ENCODE measurements around the gene ZBTB47. TPM values are rescaled to one million over a fixed set of nuclear protein-coding genes. Genes with fewer than 3 reads are reported as not detected.
A peak's percentile ranks its signal among the peaks of the same experiment; 100 is the strongest.

ZBTB47 gene
- total RNA-seq, 2 experiments from 2014 or later: 0.43 to 0.45 TPM

DNA sequence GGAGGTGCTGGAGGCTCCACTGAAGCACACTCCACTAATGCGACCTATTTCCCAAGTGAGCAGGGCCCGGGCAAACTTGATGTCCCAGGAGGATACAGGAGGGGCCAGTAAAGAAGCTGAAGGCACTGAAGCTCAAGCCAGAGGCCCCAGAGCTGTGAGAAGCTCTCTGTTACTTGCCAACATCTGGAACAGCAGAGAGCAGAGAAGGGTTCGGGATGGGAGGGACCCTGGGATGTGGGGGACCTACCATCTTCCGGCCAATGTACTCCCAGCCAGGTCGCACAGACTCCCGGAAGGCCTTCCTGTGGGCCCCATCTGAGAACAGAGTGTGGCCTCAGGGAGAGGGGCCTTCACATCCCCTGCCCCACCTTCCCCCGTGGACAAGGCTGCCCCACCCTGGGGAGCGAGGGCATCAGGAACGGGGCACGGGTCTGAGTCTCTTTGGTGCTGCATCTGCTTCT lies 46.0 kb downstream of the ZBTB47 start:
- Mint-ChIP-seq H3K9me3 (no peaks in the 10 kb centered on the region), H3K4me1 (ENCODE audit: low read depth) (peaks cover 2% of the 10 kb centered on the region), H3K27me3 (peaks cover 2% of the 10 kb centered on the region), H3K4me3 (no peak overlapping the region), H3K27ac (no peak overlapping the region), H3K36me3 (ENCODE audit: low read depth) (no peaks in the 10 kb centered on the region)
- DNase-seq (no peak), ATAC-seq (no peak)
- CTCF ChIA-PET: no interaction called here
- POLR2A ChIA-PET: interaction anchor here (1.4 kb wide), 1 partner anchor 12 kb away, joined by 3 read pairs; no protein-coding TSS in a partner anchor
- intact Hi-C loops (cut with micrococcal nuclease): no loop called here
- TF ChIP-seq, protein P1, sequence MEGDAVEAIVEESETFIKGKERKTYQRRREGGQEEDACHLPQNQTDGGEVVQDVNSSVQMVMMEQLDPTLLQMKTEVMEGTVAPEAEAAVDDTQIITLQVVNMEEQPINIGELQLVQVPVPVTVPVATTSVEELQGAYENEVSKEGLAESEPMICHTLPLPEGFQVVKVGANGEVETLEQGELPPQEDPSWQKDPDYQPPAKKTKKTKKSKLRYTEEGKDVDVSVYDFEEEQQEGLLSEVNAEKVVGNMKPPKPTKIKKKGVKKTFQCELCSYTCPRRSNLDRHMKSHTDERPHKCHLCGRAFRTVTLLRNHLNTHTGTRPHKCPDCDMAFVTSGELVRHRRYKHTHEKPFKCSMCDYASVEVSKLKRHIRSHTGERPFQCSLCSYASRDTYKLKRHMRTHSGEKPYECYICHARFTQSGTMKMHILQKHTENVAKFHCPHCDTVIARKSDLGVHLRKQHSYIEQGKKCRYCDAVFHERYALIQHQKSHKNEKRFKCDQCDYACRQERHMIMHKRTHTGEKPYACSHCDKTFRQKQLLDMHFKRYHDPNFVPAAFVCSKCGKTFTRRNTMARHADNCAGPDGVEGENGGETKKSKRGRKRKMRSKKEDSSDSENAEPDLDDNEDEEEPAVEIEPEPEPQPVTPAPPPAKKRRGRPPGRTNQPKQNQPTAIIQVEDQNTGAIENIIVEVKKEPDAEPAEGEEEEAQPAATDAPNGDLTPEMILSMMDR (IDR thresholded peaks at IDR 0.05): no peak

DNA sequence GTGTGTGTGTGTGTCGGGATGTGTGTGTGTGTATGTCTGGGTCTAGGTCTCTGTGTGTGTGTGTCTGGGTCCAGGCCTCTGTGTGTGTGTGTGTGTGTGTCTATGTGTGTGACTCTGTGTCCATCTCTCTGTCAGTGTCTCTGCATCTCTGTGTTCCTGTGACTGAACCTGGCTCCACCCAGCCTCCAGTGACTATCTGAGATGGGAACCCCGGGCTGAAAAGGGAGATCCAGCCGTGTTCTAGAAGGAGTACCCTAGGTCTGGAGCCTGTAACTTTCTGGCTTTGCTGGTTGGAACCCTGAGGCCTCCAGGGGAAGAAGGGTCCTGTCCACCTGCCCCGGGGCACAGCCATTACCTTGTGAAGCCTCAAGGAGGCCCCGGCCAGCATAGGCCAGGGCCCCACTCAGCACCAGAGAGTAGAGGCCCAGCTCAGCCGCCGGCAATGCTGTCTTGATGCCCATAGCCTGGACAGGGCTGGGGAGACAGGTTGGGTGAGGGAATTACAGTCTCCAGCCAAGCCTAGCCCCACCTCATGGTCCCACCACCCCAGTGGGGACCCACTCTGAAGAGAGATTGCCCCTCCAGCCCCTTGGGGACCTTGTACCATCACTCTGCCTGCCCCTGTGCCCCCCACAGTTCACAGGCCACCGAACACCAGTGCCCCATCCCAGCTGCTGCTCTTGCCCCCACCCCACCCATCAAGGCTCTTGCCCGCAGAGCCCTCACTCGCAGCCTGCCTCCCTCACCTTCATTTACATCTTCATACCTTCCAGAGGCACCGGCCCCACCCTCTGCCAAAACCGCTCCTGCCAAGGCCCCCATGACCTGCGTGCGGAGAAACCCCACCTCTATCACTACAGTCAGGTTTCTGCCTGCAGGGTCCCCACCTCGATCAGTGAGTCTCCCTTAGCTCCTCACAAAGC lies 47.1 kb downstream of the ZBTB47 start:
- peaks cover 2% of the 10 kb centered on the region for H3K4me1 Mint-ChIP-seq (ENCODE audit: low read depth)
- ChIA-PET POLR2A (no interaction called here), CTCF (no interaction called here)
- DNase-seq (no peak), ATAC-seq (no peak)
- no peaks in the 10 kb centered on the region for H3K36me3 Mint-ChIP-seq (ENCODE audit: low read depth)
- no peaks in the 10 kb centered on the region for H3K9me3 Mint-ChIP-seq
- H3K4me3 Mint-ChIP-seq: no peak overlapping the region
- no peak overlapping the region for H3K27ac Mint-ChIP-seq
- intact Hi-C loops (cut with micrococcal nuclease): no loop called here
- peaks cover 2% of the 10 kb centered on the region for H3K27me3 Mint-ChIP-seq
- TF ChIP-seq, protein P1 (IDR thresholded peaks at IDR 0.05): no peak

DNA sequence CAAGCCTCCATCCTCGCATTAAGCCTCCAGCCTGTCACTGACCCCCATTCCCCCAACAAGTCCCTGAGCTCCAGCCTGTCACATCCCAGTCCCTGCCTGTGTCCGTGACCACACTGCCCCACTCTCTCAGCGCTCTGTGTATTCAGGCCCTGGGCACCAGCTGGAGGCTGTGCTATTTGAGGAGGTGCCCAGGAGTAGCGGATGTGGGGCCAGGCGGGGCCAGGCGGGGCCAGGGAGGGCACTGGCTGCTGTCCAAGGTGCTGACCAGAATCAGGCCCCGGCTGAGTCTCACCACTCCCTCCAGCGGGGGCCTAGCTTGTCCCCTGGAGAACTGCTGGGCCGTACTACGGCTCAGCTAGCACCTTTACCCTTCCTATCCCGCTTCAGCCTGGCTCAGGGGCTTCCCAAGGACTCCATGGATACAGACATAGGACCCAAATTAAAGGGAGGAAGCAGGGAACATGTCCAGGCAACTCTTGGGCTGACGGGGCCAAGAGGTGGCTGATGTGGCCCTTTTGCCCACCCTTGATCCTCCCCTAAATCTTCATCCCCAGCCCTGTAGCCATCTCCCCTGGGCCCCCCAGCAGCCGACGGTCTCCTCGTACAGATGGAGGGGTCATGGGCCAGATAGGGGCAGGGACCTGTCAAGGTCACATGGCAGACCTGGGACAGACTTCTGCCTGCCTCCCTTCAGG lies 48.0 kb downstream of the ZBTB47 start:
- peak; percentile 72 for DNase-seq
- peak; percentile 90 for ATAC-seq
- H3K27ac Mint-ChIP-seq: no peak overlapping the region
- intact Hi-C loops (cut with micrococcal nuclease): no loop called here
- peaks cover 2% of the 10 kb centered on the region for H3K27me3 Mint-ChIP-seq
- TF ChIP-seq, protein P1 (IDR thresholded peaks at IDR 0.05): no peak
- H3K36me3 Mint-ChIP-seq (ENCODE audit: low read depth): no peaks in the 10 kb centered on the region
- ChIA-PET CTCF (no interaction called here), POLR2A (no interaction called here)
- H3K9me3 Mint-ChIP-seq: no peaks in the 10 kb centered on the region
- peaks cover 2% of the 10 kb centered on the region for H3K4me1 Mint-ChIP-seq (ENCODE audit: low read depth)
- no peak overlapping the region for H3K4me3 Mint-ChIP-seq

DNA sequence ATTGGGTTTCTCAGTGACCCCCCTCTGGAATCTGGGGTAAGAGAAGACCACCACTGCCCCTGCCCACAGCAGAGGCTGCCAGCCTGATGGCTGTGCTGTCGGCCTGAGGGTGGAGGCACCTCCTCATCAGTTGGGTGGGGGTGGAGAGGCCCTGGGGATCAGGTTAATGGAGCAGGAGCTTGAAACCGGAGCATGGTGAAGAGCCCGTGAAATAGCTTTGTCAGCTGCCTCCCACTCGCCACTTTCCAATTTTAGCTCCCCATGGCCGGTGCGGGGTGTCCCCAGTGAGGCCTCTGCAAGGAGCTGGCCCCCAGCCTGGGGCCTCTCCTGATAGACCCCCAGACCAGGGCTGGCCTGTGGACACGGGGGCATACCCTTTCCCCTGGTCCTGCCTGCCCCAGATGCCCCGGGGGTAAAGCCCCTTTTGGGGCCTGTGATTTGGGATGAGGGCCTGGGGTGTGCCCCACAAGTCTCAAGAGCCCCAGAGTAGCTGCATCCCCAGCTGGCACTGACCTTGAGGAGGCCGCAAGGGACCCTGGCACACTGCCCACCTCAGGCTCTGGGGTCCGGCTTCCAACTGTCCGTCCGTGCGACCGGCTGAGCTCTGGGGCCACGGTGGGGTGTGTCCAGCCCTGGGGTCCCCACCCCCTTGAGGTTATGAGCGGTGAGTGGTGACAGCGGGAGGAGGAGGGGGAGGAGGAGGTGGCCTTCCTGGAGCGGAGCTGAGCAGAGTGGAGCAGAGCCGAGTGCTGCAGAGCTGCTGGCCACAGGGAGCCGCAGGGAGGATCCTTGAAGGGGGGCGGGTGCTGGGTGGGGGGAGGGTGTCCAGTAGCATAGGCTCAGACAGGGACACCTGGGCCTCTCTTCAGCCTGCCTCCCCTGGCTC lies 48.8 kb downstream of the ZBTB47 start, which contains the start of gene HHATL:
TSS of gene HHATL (minus strand) at position 733 of the 886 bp plus-strand sequence. CDS start 1,972 bp downstream, outside the sequence.
- no peak within 1 kb of the TSS for H3K27ac Mint-ChIP-seq
- TF ChIP-seq, protein P1 (IDR thresholded peaks at IDR 0.05): no peak
- DNase-seq (no peak), ATAC-seq (no peak)
- CTCF ChIA-PET: no interaction called here
- intact Hi-C loops (cut with micrococcal nuclease): no loop called here
- POLR2A ChIA-PET: no interaction called here
- H3K36me3 Mint-ChIP-seq (ENCODE audit: low read depth): no peaks in the 10 kb centered on the region
- H3K27me3 Mint-ChIP-seq: peaks cover 2% of the 10 kb centered on the region
- no peak within 1 kb of the TSS for H3K4me3 Mint-ChIP-seq
- H3K4me1 Mint-ChIP-seq (ENCODE audit: low read depth): peaks cover 2% of the 10 kb centered on the region
- no peaks in the 10 kb centered on the region for H3K9me3 Mint-ChIP-seq
